Fibroblast of lung (primary cell): ENCODE results near the gene NLRP14. TPM values are rescaled to one million over a fixed set of nuclear protein-coding genes. Genes with fewer than 3 reads are reported as not detected.

Experiments used
- DNase-seq, 2 donors: peaks; one replicate each; pipeline versions ENCODE4 v3.0.0 to v3.0.0-alpha.2; 2010; ENCODE audit warnings: low read depth in 2 of 2
- H2AFZ ChIP-seq: 2 replicates; pipeline ENCODE4 v1.5.1; 2012; ENCODE audit warnings: low read length, control low read depth, inconsistent platforms
- H3K27ac ChIP-seq: 2 replicates; pipeline ENCODE4 v1.5.1; 2011; ENCODE audit warnings: low read length, control low read depth; ENCODE audit not compliant: insufficient read depth
- H3K27me3 ChIP-seq: 2 replicates; pipeline ENCODE4 v1.5.1; 2011; ENCODE audit warnings: mild to moderate bottlenecking, low read length; ENCODE audit not compliant: control insufficient read depth, insufficient read depth
- H3K36me3 ChIP-seq: 2 replicates; pipeline ENCODE4 v1.5.1; 2011; ENCODE audit warnings: low read length; ENCODE audit not compliant: control insufficient read depth, insufficient read depth
- H3K4me1 ChIP-seq: 2 replicates; pipeline ENCODE4 v1.5.1; 2011; ENCODE audit warnings: low read length; ENCODE audit not compliant: control insufficient read depth, insufficient read depth; ENCODE audit errors: extremely low read depth
- H3K4me2 ChIP-seq: 2 replicates; pipeline ENCODE4 v1.5.1; 2011; ENCODE audit warnings: low read length, control low read depth; ENCODE audit not compliant: insufficient read depth; ENCODE audit errors: extremely low read depth
- H3K4me3 ChIP-seq, 4 experiments: fragments of 200-600 bp in 1 of 4; sonication (generic) in 1 of 4; replicated peaks in 1 of 4; 2 replicates each; pipeline ENCODE4 v1.5.1; 2011 to 2016; ENCODE audit warnings: low read length in 4 of 4, low read depth in 3 of 4, mild to moderate bottlenecking in 3 of 4, control low read depth in 2 of 4, inconsistent platforms in 1 of 4, mixed read lengths in 1 of 4; ENCODE audit not compliant: insufficient read depth in 1 of 4; ENCODE audit errors: control extremely low read depth in 1 of 4
- H3K79me2 ChIP-seq: 2 replicates; pipeline ENCODE4 v1.5.1; 2012; ENCODE audit warnings: mild to moderate bottlenecking, low read length, inconsistent platforms; ENCODE audit not compliant: control insufficient read depth, insufficient read depth
- H3K9ac ChIP-seq: 2 replicates; pipeline ENCODE4 v1.5.1; 2011; ENCODE audit warnings: mild to moderate bottlenecking, low read length, control low read depth; ENCODE audit not compliant: insufficient read depth
- H3K9me3 ChIP-seq: 2 replicates; pipeline ENCODE4 v1.5.1; 2012; ENCODE audit warnings: low read depth, low read length; ENCODE audit not compliant: control insufficient read depth, insufficient read depth
- H4K20me1 ChIP-seq: 2 replicates; pipeline ENCODE4 v1.5.1; 2011; ENCODE audit warnings: low read length; ENCODE audit not compliant: control insufficient read depth, insufficient read depth; ENCODE audit errors: extremely low read depth
- EZH2 ChIP-seq: IDR thresholded peaks from 2 replicates; pipeline ENCODE4 v1.5.1; 2012; ENCODE audit warnings: low read length, control low read depth, mild to moderate bottlenecking; ENCODE audit errors: missing control alignments
- polyA plus RNA-seq, 2 donors: library from polyadenylated mRNA; depleted of rRNA in 1 of 2; stranded (reverse) in 1 of 2; unstranded in 1 of 2; fragments of >200 nt; gene quantifications; 2 replicates each; pipeline ENCODE4 v1.2.1, GENCODE V29; 2011 to 2012; ENCODE audit warnings: missing spikeins in 1 of 2
- total RNA-seq: library from RNA; depleted of rRNA; stranded (reverse); fragments of >200 nt; gene quantifications from 2 replicates; pipeline ENCODE4 v1.2.1, GENCODE V29; 2014
- TF ChIP-seq, protein P1 (sequence below), 2 donors: IDR thresholded peaks in 1 of 2; conservative IDR thresholded peaks in 1 of 2; 1 replicate in 1 of 2; 2 replicates in 1 of 2; pipeline ENCODE4 v1.5.1; 2011 to 2012; ENCODE audit warnings: low read length in 2 of 2, control low read depth in 1 of 2, inconsistent platforms in 1 of 2, low read depth in 1 of 2, mild to moderate bottlenecking in 1 of 2

The NLRP14 gene
- total and polyA plus RNA-seq, 2 donors (not counting 1 experiment from before 2014, with no cell fraction given), result 0.05 to 0.17 TPM

DNA sequence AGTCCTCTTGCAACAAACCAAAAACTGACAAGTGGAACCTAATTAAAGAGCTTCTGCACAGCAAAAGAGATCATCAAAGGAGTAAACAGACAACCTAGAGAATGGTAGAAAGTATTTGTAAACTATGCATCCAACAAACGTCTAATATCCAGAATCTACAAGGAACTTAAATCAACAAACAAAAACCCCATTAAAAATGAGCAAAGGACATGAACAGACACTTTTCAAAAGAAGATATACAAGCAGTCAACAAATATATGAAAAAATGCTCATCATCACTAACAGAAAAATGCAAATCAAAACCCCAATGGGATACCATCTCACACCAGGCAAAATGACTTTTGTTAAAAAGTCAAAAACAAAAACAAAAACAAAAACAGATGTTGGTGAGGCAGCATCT, 33.8 kb upstream of the NLRP14 start:
- Histone ChIP-seq H3K9me3 (no peaks in the 10 kb centered on the region), H3K27me3 (no peaks in the 10 kb centered on the region), H3K9ac (no peak overlapping the region), H3K4me2 (no peak overlapping the region), H3K36me3 (no peaks in the 10 kb centered on the region), H3K27ac (no peak overlapping the region), H3K79me2 (no peaks in the 10 kb centered on the region), H2AFZ (no peak overlapping the region), H3K4me1 (no peaks in the 10 kb centered on the region), H4K20me1 (no peaks in the 10 kb centered on the region), H3K4me3 (no peak overlapping the region)
- TF ChIP-seq, protein P1, sequence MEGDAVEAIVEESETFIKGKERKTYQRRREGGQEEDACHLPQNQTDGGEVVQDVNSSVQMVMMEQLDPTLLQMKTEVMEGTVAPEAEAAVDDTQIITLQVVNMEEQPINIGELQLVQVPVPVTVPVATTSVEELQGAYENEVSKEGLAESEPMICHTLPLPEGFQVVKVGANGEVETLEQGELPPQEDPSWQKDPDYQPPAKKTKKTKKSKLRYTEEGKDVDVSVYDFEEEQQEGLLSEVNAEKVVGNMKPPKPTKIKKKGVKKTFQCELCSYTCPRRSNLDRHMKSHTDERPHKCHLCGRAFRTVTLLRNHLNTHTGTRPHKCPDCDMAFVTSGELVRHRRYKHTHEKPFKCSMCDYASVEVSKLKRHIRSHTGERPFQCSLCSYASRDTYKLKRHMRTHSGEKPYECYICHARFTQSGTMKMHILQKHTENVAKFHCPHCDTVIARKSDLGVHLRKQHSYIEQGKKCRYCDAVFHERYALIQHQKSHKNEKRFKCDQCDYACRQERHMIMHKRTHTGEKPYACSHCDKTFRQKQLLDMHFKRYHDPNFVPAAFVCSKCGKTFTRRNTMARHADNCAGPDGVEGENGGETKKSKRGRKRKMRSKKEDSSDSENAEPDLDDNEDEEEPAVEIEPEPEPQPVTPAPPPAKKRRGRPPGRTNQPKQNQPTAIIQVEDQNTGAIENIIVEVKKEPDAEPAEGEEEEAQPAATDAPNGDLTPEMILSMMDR (conservative IDR thresholded peaks at IDR 0.05 in 1 of 2, IDR thresholded peaks at IDR 0.05 in 1 of 2; ENCODE audit: low read depth in 1 of 2, low read length in 2 of 2), result no peak
- TF ChIP-seq EZH2, result no peak
- no peak for DNase-seq

- no peak overlapping the region for H3K9ac ChIP-seq
- no peaks in the 10 kb centered on the region for H3K27me3 ChIP-seq
- H3K4me1 ChIP-seq, result no peaks in the 10 kb centered on the region
- no peaks in the 10 kb centered on the region for H3K36me3 ChIP-seq
- H3K4me3 ChIP-seq, result no peak overlapping the region
- peak in 1 of 2 donors; percentile 42 for DNase-seq
- no peaks in the 10 kb centered on the region for H3K79me2 ChIP-seq
- no peak overlapping the region for H3K4me2 ChIP-seq
- H3K27ac ChIP-seq, result no peak overlapping the region
- H4K20me1 ChIP-seq, result no peaks in the 10 kb centered on the region
- H2AFZ ChIP-seq, result no peak overlapping the region
- no peaks in the 10 kb centered on the region for H3K9me3 ChIP-seq
- TF ChIP-seq EZH2, result no peak
- TF ChIP-seq, protein P1 (conservative IDR thresholded peaks at IDR 0.05 in 1 of 2, IDR thresholded peaks at IDR 0.05 in 1 of 2; ENCODE audit: low read depth in 1 of 2, low read length in 2 of 2), result no peak
Observed at GRCh38 chr11:6988506-6988905, 31.8 kb upstream of the NLRP14 start.

DNA sequence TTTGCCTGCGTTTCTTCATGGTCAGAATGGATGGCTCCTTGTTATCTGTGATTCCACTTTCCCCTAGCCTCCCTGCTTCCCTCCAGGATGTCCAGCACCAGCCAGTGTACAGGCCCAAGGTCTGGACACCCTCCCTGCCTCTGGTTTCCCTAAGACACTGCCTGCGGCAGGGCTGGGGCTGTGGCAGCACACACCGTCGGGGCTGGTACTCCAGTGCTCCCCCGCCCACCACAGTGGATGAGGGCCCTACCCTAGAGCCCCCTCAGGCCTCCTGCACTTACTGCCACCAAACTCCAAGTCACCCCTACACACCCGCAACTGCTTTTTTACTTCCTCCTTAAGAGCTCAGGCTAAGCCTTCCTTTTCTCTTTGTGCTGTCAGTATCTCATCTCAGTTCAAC, 29.1 kb upstream of the NLRP14 start:
- H4K20me1 ChIP-seq, result no peaks in the 10 kb centered on the region
- no peak overlapping the region for H2AFZ ChIP-seq
- no peaks in the 10 kb centered on the region for H3K79me2 ChIP-seq
- DNase-seq, result no peak
- H3K27me3 ChIP-seq, result no peaks in the 10 kb centered on the region
- no peaks in the 10 kb centered on the region for H3K36me3 ChIP-seq
- H3K27ac ChIP-seq, result no peak overlapping the region
- no peak overlapping the region for H3K9ac ChIP-seq
- no peak overlapping the region for H3K4me2 ChIP-seq
- H3K9me3 ChIP-seq, result no peaks in the 10 kb centered on the region
- no peak for TF ChIP-seq EZH2
- TF ChIP-seq, protein P1 (conservative IDR thresholded peaks at IDR 0.05 in 1 of 2, IDR thresholded peaks at IDR 0.05 in 1 of 2; ENCODE audit: low read depth in 1 of 2, low read length in 2 of 2), result no peak
- no peak overlapping the region for H3K4me3 ChIP-seq
- no peaks in the 10 kb centered on the region for H3K4me1 ChIP-seq
